Epithelial cell of esophagus (primary cell): Measurements from ENCODE around the gene ELOVL1.

Source experiments
- DNase-seq: peaks from one replicate; pipeline ENCODE4 v3.0.0; 2010; ENCODE audit warnings: low read depth
- H3K4me3 ChIP-seq: 2 replicates; pipeline ENCODE4 v1.5.1; 2011; ENCODE audit warnings: mild to moderate bottlenecking, low read length, control low read depth
- CTCF ChIP-seq: IDR thresholded peaks from 2 replicates; pipeline ENCODE4 v1.5.1; 2011; ENCODE audit warnings: low read depth, mild to moderate bottlenecking, low read length, control low read depth, inconsistent platforms; ENCODE audit not compliant: insufficient read depth; ENCODE audit errors: missing control alignments

Gene ELOVL1

GRCh38 chr1:43363935-43364525, 3.8 kb downstream of the ELOVL1 start:
- TF ChIP-seq CTCF, result no peak
- no peak for DNase-seq
- H3K4me3 ChIP-seq, result no peak overlapping the region

- H3K4me3 ChIP-seq, result no peak overlapping the region
- DNase-seq, result no peak
- TF ChIP-seq CTCF, result no peak
Measured at GRCh38 chr1:43363283-43363934, 4.4 kb downstream of the ELOVL1 start.

GRCh38 chr1:43360616-43361015, 7.2 kb downstream of the ELOVL1 start:
- DNase-seq, result no peak
- H3K4me3 ChIP-seq, result peak overlapping the region; percentile 62
- TF ChIP-seq CTCF, result no peak

DNA sequence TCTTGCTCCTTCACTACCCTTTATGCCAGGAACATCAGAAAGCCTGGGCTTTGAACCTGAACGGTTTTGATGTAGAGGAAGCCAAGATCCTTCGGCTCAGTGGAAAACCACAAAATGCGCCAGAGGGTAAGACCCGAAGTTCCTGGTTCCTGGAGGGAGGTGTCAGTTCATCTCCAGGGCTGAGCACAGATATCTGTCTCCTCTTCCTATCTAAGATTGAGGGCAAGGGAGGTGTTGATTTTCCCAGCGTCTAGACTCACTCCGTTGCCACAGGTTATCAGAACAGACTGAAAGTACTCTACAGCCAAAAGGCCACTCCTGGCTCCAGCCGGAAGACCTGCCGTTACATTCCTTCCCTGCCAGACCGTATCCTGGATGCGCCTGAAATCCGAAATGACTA, 8.1 kb downstream of the ELOVL1 start:
- TF ChIP-seq CTCF, result no peak
- peak overlapping the region; percentile 62 for H3K4me3 ChIP-seq
- DNase-seq, result peak; percentile 26

- H3K4me3 ChIP-seq, result peak within 1 kb of the TSS; percentile 72
- no peak for TF ChIP-seq CTCF
- DNase-seq, result peak; percentile 98
Measured at GRCh38 chr1:43358746-43359693, 8.8 kb downstream of the ELOVL1 start, which contains the start of gene CDC20. CDC20 (plus strand) TSS chr1:43358981; CDS start chr1:43359216, 235 bp downstream.

DNA sequence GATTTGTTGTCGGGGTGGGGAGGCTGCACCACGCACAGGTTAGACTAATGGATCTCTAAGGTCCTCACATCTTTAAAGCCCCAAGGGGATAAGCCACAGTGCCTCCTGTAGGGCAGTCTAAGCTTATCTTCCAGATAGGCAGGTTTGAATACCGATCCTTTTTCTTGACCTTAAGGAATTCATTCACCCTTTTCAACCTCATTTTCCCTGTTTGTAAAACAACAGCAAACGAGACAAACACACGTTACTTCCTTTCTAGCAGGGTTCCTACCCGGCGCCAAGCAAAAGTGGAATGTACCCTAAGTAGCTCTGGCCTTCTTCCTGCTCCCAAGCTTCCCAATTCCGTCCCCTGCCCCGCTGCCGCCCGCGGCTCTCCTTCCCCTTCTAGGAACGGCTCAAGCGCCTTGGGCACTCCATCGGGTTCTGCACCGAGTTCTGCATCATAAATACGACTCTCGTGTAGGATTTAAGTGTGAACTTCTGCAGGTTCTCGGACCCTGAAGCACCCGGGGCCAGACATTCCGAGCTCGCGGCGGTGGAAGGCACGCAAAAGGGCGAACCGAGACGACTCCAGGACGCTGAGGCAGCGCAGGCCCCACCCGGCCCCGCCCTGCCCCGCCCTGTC, 9.6 kb downstream of the ELOVL1 start:
- peak; percentile 61 for DNase-seq
- TF ChIP-seq CTCF, result peak; percentile 44
- peak overlapping the region; percentile 72 for H3K4me3 ChIP-seq
